HCT116 (cell line): Measurements from ENCODE around the gene PMEPA1. TPM values are rescaled to one million over a fixed set of nuclear protein-coding genes. Genes with fewer than 3 reads are reported as not detected.

Experiments
- ATAC-seq: fragments of 200-7000 bp; cut with Tn5 transposase; 2 replicates; pipeline ENCODE4 v1.9.1; 2020; ENCODE audit warnings: mild to moderate bottlenecking, moderate library complexity
- BruUV-seq: library from RNA; stranded (reverse); fragments of 400-500 nt; replicated peaks from 2 replicates; lab custom pipeline; 2021; lab: Mats Ljungman, UMichigan
- CTCF ChIA-PET: fragments of 300-600 bp; sonication (Branson Sonifier 250); formaldehyde crosslinking; loops from one replicate; lab custom pipeline; 2021; ENCODE audit warnings: antibody characterized with exemption; lab: Charles Lee
- POLR2A ChIA-PET: fragments of 300-600, 350-600 bp; sonication (Branson Sonifier 250); formaldehyde crosslinking; loops from one replicate; lab custom pipeline; 2021; ENCODE audit warnings: antibody characterized with exemption; lab: Charles Lee
- RAD21 ChIA-PET, 2 experiments: fragments of 300-600 bp; sonication (Branson Sonifier 250); formaldehyde crosslinking; loops; one replicate each; lab custom pipeline; 2023; ENCODE audit warnings: low total read pairs in 2 of 2; ENCODE audit not compliant: uncharacterized antibody in 2 of 2, unreplicated experiment in 2 of 2, low non-redundant PET in 1 of 2; lab: Charles Lee
- DNase-seq: peaks from one replicate; pipeline ENCODE4 v3.0.0-alpha.2; 2010; ENCODE audit warnings: low read depth, low spot score
- H2AFZ ChIP-seq: fragments of 200-600 bp; shearing (Covaris generic), sonication (generic); 2 replicates; pipeline ENCODE4 v1.6.1; 2017; ENCODE audit warnings: low read depth, mixed run types, mixed read lengths, antibody characterized with exemption, low read length; ENCODE audit not compliant: poor library complexity, severe bottlenecking
- H3K27ac ChIP-seq: 2 replicates; pipeline ENCODE4 v1.5.1; 2012; ENCODE audit warnings: low read depth, low read length
- H3K27me3 ChIP-seq: fragments of 200-600 bp; sonication (generic); 2 replicates; pipeline ENCODE4 v1.6.1; 2016; ENCODE audit warnings: mixed run types, low read length, mixed read lengths; ENCODE audit not compliant: insufficient read depth
- H3K36me3 ChIP-seq, 2 experiments: fragments of 200-500 bp in 1 of 2; fragments of 200-600 bp in 1 of 2; sonication (Bioruptor generic) in 1 of 2; sonication (generic) in 1 of 2; 2 replicates each; pipeline versions ENCODE4 v1.5.1 to v1.6.1; 2014 to 2016; ENCODE audit warnings: low read length in 2 of 2, inconsistent platforms in 1 of 2, mixed read lengths in 1 of 2, mixed run types in 1 of 2; ENCODE audit not compliant: insufficient read depth in 2 of 2, control insufficient read depth in 1 of 2
- H3K4me1 ChIP-seq, 2 experiments: fragments of 200-600 bp in 1 of 2; sonication (generic) in 1 of 2; 2 replicates each; pipeline versions ENCODE4 v1.5.1 to v1.6.1; 2012 to 2017; ENCODE audit warnings: low read length in 2 of 2, inconsistent platforms in 1 of 2, mild to moderate bottlenecking in 1 of 2, mixed read lengths in 1 of 2, mixed run types in 1 of 2, moderate library complexity in 1 of 2; ENCODE audit not compliant: insufficient read depth in 2 of 2, control insufficient read depth in 1 of 2
- H3K4me2 ChIP-seq: fragments of 200-600 bp; sonication (generic); 2 replicates; pipeline ENCODE4 v1.6.1; 2017; ENCODE audit warnings: mixed run types, low read length, mixed read lengths
- H3K4me3 ChIP-seq, 2 experiments: fragments of 200-600 bp in 1 of 2; sonication (generic) in 1 of 2; replicated peaks in 1 of 2; 2 replicates each; pipeline ENCODE4 v1.5.1; 2011 to 2016; ENCODE audit warnings: low read length in 2 of 2, control low read depth in 1 of 2, low read depth in 1 of 2, mild to moderate bottlenecking in 1 of 2, mixed read lengths in 1 of 2, mixed run types in 1 of 2
- H3K79me2 ChIP-seq: fragments of 200-600 bp; sonication (generic); 2 replicates; pipeline ENCODE4 v1.6.1; 2017; ENCODE audit warnings: mild to moderate bottlenecking, mixed run types, low read length, moderate library complexity, mixed read lengths; ENCODE audit not compliant: insufficient read depth
- H3K9ac ChIP-seq: fragments of 200-600 bp; sonication (generic); 2 replicates; pipeline ENCODE4 v1.6.1; 2016; ENCODE audit warnings: low read length, mixed read lengths
- H3K9me2 ChIP-seq: fragments of 200-600 bp; sonication (generic), shearing (Covaris generic); 2 replicates; pipeline ENCODE4 v1.6.1; 2017; ENCODE audit warnings: mixed run types, mild to moderate bottlenecking, moderate library complexity; ENCODE audit not compliant: insufficient read depth
- H3K9me3 ChIP-seq, 2 experiments: fragments of 200-500 bp in 1 of 2; fragments of 200-600 bp in 1 of 2; sonication (Bioruptor generic) in 1 of 2; sonication (generic) in 1 of 2; 2 replicates each; pipeline ENCODE4 v1.6.1; 2014 to 2017; ENCODE audit warnings: low read length in 2 of 2, mixed read lengths in 2 of 2, inconsistent platforms in 1 of 2, low read depth in 1 of 2, mild to moderate bottlenecking in 1 of 2, mixed run types in 1 of 2, moderate library complexity in 1 of 2; ENCODE audit not compliant: control insufficient read depth in 1 of 2, insufficient read depth in 1 of 2
- H4K20me1 ChIP-seq: fragments of 200-600 bp; sonication (generic), shearing (Covaris generic); 2 replicates; pipeline ENCODE4 v1.6.1; 2017; ENCODE audit warnings: mixed run types, mild to moderate bottlenecking, moderate library complexity; ENCODE audit not compliant: insufficient read depth
- CBX3 ChIP-seq: IDR thresholded peaks from 2 replicates; pipeline ENCODE4 v1.6.1; 2012; ENCODE audit warnings: low read depth
- JUND ChIP-seq: IDR thresholded peaks from 2 replicates; pipeline ENCODE4 v1.6.1; 2012
- POLR2A ChIP-seq: IDR thresholded peaks from 2 replicates; pipeline ENCODE4 v1.7.0; 2011; ENCODE audit warnings: borderline replicate concordance; ENCODE audit not compliant: insufficient read depth, insufficient read length; ENCODE audit errors: extremely low read depth
- POLR2AphosphoS5 ChIP-seq: IDR thresholded peaks from 2 replicates; pipeline ENCODE4 v1.6.1; 2011; ENCODE audit warnings: mild to moderate bottlenecking, low read depth, low read length, moderate library complexity
- SRF ChIP-seq: IDR thresholded peaks from 2 replicates; pipeline ENCODE4 v1.6.1; 2012; ENCODE audit warnings: low read depth
- intact Hi-C: fragments of 100-400 bp; cut with micrococcal nuclease; formaldehyde crosslinking; loops from 2 replicates; pipeline ENCODE4 v1.10.0; 2022
- total RNA-seq: library from RNA; stranded (reverse); gene quantifications from one replicate; pipeline ENCODE4 v1.2.1, GENCODE V29; 2021; ENCODE audit not compliant: unreplicated experiment
- TF ChIP-seq, protein P1 (sequence below): IDR thresholded peaks from 2 replicates; pipeline ENCODE4 v1.6.1; 2012
- TF ChIP-seq, protein P2 (sequence below): IDR thresholded peaks from 2 replicates; pipeline ENCODE4 v1.6.1; 2012; ENCODE audit warnings: low read depth

The PMEPA1 gene
- total RNA-seq, 1 experiment from 2014 or later: 0.64 TPM

DNA sequence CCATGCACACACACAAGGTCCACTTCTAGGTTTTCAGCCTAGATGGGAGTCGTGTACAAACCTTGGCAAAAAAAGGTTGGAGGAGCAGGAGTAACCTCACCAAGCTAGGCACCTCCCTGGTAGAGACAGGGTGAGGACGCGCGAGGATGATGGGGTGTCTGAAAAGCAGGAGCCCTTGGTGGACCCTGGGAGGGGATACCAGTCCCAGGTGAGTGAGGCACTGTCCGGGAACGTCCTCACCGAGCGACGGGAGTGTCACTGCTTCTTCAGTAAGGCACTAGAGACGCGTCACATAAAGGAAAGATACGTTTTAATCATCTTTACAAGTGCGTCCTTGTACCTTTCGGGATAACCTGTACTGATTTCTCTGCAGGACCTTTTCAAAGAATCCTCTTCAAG lies 60.2 kb downstream of the PMEPA1 start:
- Histone ChIP-seq H3K27me3 (peaks cover 43% of the 10 kb centered on the region), H3K27ac (no peak overlapping the region), H3K79me2 (no peaks in the 10 kb centered on the region), H3K36me3 (no peaks in the 10 kb centered on the region), H3K9ac (no peak overlapping the region), H3K4me3 (no peak overlapping the region), H2AFZ (no peak overlapping the region), H3K4me1 (no peaks in the 10 kb centered on the region), H3K9me2 (no peaks in the 10 kb centered on the region), H3K9me3 (no peaks in the 10 kb centered on the region), H3K4me2 (no peak overlapping the region), H4K20me1 (no peaks in the 10 kb centered on the region)
- DNase-seq (no peak), ATAC-seq (no peak)
- ChIA-PET CTCF (no interaction called here), RAD21 (no interaction called here), POLR2A (no interaction called here)
- TF ChIP-seq, protein P1, sequence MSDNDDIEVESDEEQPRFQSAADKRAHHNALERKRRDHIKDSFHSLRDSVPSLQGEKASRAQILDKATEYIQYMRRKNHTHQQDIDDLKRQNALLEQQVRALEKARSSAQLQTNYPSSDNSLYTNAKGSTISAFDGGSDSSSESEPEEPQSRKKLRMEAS: no peak
- TF ChIP-seq CBX3 (no peak), POLR2A (no peak), POLR2AphosphoS5 (no peak), JUND (no peak), SRF (no peak)
- TF ChIP-seq, protein P2, sequence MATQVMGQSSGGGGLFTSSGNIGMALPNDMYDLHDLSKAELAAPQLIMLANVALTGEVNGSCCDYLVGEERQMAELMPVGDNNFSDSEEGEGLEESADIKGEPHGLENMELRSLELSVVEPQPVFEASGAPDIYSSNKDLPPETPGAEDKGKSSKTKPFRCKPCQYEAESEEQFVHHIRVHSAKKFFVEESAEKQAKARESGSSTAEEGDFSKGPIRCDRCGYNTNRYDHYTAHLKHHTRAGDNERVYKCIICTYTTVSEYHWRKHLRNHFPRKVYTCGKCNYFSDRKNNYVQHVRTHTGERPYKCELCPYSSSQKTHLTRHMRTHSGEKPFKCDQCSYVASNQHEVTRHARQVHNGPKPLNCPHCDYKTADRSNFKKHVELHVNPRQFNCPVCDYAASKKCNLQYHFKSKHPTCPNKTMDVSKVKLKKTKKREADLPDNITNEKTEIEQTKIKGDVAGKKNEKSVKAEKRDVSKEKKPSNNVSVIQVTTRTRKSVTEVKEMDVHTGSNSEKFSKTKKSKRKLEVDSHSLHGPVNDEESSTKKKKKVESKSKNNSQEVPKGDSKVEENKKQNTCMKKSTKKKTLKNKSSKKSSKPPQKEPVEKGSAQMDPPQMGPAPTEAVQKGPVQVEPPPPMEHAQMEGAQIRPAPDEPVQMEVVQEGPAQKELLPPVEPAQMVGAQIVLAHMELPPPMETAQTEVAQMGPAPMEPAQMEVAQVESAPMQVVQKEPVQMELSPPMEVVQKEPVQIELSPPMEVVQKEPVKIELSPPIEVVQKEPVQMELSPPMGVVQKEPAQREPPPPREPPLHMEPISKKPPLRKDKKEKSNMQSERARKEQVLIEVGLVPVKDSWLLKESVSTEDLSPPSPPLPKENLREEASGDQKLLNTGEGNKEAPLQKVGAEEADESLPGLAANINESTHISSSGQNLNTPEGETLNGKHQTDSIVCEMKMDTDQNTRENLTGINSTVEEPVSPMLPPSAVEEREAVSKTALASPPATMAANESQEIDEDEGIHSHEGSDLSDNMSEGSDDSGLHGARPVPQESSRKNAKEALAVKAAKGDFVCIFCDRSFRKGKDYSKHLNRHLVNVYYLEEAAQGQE: no peak
- intact Hi-C loops: loop anchor here (5.0 kb wide), 1 partner anchor 378 kb away; no protein-coding TSS in a partner anchor
- BruUV-seq: no TSS peak
